ENCODE data around the gene RSPH3. TPM values are rescaled to one million over a fixed set of nuclear protein-coding genes. Genes with fewer than 3 reads are reported as not detected.

RSPH3 gene
- total RNA-seq, 1 donor from 2014 or later = 1.8 TPM

GRCh38 chr6:158939255-158940159, 60.5 kb downstream of the RSPH3 start:
- intact Hi-C loops (cut with micrococcal nuclease) = no loop called here

- intact Hi-C loops (cut with micrococcal nuclease) = no loop called here
These were observed 61.2 kb downstream of the RSPH3 start for GRCh38 chr6:158938811-158939254.

GRCh38 chr6:158938220-158938619, 61.8 kb downstream of the RSPH3 start:
- intact Hi-C loops (cut with micrococcal nuclease) = no loop called here

GRCh38 chr6:158934157-158934556, 65.8 kb downstream of the RSPH3 start:
- intact Hi-C loops (cut with micrococcal nuclease) = no loop called here

GRCh38 chr6:158933079-158933595, 66.9 kb downstream of the RSPH3 start:
- intact Hi-C loops (cut with micrococcal nuclease) = no loop called here

- intact Hi-C loops (cut with micrococcal nuclease) = no loop called here
These were observed 71.9 kb downstream of the RSPH3 start for GRCh38 chr6:158928068-158928467.

GRCh38 chr6:158926414-158926813, 73.6 kb downstream of the RSPH3 start:
- intact Hi-C loops (cut with micrococcal nuclease) = no loop called here

GRCh38 chr6:158924499-158925455, 75.2 kb downstream of the RSPH3 start:
- intact Hi-C loops (cut with micrococcal nuclease) = no loop called here

GRCh38 chr6:158923805-158924498, 76.0 kb downstream of the RSPH3 start:
- intact Hi-C loops (cut with micrococcal nuclease) = no loop called here

Other genes starting within 250 kb of the RSPH3 start
- gene EZR, start 180.8 kb downstream of the RSPH3 start, total RNA-seq = 236 and 238 TPM in 2 replicates
- 42.2 and 43.7 TPM in 2 replicates for gene TAGAP, start 44.8 kb upstream of the RSPH3 start, total RNA-seq
- gene FNDC1, start 169.2 kb upstream of the RSPH3 start, total RNA-seq = not detected in 2 replicates

All from T-helper 1 cell treated with Interleukin-12 subunit alpha and Interleukin-12 subunit beta and Interleukin-4 antibody, amounts not matched to agents 30 ng/mL and 1 ng/mL, for 36 hours (primary cell).